CD4-positive, alpha-beta T cell treated with Interleukin-6 at 100 ng/mL for 8 hours (primary cell): ENCODE results near the gene MAMDC4.
"Not testable (repeated sequence)": the region's sequence is repeated elsewhere in the genome, so short reads cannot be mapped to it uniquely, and the experiment has no call there.

Experiments used
- DNase-seq: peaks from one replicate; pipeline ENCODE4 v3.0.0-alpha.2; 2020; ENCODE audit warnings: mixed read lengths, low spot score

Gene MAMDC4

DNA sequence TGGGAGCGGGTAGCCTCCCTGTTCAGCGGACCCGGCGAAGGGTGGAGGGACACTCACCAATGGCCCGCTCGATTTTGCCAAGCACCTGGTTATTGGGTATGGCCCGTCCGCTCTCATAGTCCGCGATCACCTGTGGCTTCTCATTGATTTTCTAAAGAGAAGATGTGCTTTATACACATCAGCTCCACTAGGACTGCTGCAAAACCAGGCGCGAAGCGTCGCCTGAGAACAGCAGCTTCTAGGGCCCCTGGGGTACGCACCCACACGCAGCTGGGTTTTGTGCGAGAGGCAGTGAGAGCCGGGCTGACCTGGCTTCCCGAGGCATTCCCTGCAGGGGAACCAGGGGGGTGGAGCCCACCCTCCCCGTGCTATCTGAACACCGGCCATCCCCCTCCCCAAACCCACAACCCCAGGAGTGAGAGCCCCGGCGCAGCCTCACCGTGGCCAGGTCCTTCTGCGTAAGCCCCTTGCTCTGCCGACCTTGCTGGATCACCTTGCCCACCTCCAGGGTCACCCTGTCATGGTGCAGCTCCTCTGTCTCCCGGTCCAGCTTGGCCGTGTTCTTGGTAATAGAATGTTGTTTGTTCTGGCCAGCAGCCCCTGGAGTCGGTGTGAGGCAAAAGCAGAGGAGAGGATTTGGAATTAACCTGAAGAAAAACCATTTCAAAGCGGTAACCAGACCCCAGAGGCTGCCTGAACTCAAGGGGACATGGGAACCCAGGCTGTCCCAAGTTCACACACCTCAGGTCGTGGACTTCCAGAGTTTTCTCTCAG is 10.9 kb downstream of the MAMDC4 start:
- no peak for DNase-seq

DNA sequence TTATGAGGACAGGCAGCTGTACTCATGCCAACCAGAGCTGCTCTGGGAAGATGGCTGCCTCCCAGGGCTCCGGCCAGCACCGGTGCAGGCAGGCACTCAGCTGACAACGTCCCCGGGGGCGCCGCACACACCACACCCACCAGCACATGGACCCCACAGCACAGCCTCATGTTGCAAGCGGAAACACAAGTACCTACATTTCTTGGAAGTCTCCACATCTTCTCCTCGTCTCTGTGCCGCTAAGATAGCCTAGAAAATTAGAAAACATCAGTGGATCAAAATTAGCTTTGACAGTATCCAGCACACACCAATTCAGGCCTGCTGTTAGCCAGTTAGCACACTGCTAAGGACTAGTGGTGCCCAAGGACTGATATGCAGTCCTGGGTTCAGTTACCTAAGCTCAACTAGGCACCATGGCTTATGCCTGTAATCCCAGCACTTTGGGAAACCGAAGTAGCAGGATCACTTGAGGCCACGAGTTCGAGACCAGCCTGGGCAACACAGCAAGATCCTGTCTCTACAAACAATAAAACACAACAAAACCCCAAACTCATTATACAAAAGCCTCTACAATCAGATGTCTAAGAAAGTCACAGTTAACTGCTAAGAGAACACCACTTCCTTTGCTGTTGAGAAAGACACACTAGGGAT is 11.6 kb downstream of the MAMDC4 start:
- DNase-seq, result no peak

DNA sequence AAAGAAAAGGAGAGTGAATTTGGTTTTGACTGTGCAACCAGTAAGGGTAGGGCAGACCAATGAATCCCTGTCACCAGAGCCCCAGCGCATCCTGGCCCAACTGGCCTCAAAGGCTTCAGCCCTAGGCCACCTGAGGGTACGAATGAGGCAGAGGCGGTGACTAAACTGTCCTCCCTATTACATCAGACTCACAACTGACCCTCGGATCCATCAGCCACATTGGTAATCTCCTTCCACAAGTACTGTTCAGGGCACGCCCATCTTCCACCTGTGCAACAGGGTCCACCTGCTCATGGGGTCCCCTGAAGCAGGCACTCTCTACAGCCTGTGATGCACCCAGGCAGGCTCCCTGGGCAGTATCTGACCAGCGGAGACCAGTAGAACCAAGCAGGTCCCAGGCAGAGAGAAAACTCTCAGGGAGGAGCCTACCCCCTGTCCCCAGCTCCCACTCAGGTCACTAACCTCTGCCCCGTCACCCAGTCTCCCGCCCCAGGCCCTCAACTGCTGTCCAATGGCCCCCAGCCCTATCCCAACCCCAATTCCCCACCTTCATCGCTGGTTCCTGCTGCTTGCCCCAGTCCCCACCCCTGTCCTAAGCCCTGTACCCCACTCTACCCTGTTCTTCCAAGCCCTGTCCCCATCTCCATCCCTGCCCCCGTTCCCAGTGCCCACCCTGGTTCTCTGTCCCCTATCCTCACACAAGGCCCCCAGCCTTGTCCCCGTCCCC is 13.1 kb downstream of the MAMDC4 start:
- DNase-seq, result no peak

DNA sequence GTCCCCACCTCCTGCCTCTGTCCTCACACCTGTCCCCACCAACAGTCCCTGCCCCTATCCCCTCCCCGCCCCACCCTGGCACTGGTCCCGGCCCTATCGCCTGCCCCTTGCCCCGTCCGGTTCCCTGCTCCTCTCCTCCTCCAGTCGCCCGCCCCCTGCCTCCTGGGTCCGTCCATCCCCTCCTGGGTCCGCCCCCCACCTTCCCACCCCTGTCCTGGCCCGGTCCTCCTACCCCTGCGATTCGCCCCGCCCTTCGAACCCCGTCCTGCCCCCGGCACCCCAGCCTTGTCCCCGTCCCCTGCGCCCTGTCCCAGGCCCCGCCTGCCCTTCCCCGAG is 13.6 kb downstream of the MAMDC4 start:
- DNase-seq, result no peak

DNA sequence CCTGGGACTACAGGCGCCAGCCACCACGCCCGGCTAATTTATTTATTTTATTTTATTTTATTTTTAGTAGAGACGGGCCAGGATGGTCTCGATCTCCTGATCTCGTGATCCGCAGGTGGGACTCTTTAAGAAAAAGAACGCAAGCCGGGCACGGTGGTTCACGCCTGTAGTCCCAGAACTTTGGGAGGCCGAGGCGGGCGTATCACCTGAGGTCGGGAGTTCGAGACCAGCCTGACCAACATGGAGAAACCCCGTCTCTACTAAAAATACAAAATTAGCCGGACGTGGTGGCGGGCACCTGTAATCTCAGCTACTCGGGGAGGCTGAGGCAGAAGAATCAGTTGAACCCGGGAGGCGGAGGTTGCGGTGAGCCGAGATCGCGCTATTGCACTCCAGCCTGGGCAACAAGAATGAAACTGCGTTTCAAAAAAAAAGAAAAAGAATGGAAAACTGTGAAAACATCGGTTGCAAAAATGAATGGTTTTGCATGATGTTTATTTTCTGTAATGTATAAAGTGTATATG is 14.8 kb downstream of the MAMDC4 start:
- DNase-seq, result not testable (repeated sequence)

DNA sequence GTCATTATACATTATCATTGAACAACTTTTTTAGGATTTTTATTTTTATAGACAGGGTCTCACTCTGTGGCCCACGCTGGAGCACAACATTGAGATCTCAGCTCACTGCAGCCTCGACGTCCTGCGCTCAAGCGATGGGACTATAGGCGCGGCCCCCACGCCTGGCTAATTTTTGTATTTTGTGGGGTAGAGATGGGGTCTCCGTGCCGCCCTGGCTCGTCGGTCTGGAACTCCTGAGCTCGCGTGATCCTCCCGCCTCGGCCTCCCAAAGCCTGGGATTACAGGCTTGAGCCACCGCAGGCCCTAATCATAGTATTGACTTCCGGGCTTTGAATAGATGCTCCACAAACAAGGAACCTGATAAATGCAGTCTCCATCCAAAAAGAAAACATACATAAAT is 15.3 kb downstream of the MAMDC4 start:
- DNase-seq, result no peak

DNA sequence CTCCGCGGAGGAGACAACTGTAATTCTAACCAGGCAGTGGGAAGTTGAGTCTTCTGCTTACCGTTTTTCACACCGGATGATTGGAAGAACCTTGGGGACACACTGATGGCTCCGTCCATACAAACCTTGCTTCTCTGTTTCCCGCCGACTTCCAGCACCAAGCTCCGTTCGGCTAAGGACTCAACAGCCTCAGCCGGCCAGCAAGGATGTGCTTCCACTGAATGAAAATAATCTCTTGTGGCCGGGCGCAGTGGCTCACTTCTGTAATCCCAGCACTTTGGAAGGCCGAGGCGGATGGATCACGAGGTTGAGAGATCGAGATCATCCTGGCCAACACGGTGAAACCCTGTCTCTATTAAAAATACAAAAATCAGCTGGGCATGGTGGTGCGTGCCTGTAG is 15.8 kb downstream of the MAMDC4 start:
- DNase-seq, result no peak

DNA sequence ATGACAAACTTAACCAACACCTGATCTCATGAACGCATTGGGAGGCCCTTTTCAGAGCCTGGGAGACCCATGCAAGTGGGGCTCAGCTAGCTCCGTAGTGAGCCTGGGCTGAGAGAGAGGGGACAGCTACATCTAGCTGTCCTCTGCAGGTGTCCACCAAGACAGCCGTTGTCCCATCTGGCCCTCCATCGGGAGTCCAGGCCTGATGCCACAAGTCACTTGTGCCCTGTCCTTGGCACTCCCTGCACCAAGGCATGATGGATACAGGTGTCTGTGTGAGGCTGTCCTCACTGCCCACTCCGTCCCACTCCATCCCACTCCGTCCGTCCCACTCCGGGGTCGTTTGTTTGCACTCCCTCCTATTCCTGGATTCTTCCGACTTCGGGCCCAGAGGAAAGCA is 16.5 kb downstream of the MAMDC4 start:
- no peak for DNase-seq

DNA sequence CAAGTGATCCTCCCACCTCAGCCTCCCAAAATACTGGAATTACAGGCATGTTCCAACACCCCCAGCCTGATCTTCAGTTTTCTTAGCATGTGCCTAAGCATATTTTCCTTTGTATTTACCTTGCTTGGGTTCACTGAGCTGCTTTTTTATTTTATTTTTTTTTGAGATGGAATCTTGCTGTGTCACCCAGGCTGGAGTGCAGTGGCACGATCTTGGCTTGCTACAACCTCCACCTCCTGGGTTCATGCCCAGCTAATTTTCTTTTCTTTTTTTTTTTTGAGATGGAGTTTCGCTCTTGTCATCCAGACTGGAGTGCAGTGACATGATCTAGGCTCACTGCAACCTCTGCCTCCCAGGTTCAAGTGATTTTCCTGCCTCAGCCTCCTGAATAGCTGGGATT is 17.5 kb downstream of the MAMDC4 start:
- not testable (repeated sequence) for DNase-seq

DNA sequence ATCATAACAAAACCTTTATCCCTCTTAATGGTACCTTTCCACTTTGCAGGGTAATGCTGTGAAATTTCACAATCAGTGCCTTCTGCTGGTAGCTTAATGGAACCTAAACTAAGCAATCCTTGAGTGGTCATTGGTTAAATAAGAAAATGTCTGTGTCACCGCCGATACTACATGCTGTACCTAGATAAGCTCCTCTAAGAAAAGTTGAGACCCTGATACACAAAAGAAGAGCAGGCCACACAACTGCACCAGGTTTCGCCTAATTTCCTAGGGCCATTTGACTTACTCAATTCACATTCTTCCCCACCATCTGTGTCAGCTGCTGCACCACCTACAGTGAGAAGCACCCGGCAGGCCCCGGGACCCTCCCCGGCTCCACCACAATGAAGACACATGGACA is 23.0 kb downstream of the MAMDC4 start:
- no peak for DNase-seq

DNA sequence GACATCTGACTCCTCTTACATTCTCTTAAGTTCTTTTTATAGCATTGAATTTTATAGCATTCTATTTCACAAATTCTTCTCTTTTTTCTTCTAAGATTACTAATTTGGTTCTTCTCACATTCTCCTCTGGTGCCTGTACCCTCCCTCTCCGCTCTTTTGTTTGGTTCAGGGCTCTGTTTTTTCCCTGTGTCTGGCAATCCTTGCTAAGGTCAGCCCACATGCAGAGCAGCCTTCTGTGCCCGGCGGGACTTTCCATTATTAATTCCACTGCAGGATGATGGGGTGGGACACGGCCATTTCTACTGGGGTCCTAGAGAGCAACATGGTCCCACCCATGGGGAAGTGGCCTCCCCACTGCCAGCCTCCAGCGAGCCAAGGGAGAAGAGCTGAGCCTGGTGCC is 24.3 kb downstream of the MAMDC4 start:
- DNase-seq, result no peak

DNA sequence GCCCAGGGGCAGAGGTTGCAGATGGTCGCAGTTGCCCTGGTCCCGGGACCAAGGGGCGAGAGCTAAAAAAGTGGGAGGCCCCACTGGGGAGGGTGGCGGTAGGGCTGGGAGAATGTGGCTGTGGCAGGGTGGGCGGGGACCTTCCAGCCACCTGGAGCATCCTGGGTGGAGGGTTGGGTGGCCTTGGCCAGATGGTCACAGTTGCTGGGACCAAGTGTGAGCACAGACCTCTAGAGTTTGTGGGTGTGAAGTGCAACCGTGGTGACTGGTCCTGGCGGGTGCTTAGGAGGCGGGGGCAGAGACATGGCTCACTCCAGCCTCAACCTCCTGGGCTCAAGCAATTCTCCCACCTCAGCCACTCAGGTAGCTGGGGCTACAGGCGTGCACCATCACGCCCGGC is 28.5 kb downstream of the MAMDC4 start:
- DNase-seq, result no peak

DNA sequence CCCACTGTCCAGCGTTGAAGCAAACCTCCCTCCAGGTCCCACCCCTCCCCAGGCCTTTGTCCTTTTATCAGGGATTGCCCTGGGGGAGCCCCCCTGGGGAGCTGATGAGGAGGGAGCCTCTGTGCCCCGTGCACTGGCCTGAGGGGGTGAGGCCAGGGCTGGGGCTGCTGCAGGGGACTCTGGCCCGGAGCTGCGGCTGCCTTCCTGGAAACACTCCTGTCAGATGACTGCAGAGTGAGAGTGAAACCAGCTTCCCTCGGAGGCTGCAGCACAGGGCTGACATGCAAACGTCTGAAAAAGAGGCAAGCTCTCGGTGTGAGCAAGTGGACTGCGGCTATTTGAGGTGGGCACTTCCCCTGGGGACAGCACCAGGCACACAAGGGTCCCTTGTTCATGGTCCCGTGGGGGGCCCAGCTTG is 29.6 kb downstream of the MAMDC4 start:
- DNase-seq, result peak; percentile 49

DNA sequence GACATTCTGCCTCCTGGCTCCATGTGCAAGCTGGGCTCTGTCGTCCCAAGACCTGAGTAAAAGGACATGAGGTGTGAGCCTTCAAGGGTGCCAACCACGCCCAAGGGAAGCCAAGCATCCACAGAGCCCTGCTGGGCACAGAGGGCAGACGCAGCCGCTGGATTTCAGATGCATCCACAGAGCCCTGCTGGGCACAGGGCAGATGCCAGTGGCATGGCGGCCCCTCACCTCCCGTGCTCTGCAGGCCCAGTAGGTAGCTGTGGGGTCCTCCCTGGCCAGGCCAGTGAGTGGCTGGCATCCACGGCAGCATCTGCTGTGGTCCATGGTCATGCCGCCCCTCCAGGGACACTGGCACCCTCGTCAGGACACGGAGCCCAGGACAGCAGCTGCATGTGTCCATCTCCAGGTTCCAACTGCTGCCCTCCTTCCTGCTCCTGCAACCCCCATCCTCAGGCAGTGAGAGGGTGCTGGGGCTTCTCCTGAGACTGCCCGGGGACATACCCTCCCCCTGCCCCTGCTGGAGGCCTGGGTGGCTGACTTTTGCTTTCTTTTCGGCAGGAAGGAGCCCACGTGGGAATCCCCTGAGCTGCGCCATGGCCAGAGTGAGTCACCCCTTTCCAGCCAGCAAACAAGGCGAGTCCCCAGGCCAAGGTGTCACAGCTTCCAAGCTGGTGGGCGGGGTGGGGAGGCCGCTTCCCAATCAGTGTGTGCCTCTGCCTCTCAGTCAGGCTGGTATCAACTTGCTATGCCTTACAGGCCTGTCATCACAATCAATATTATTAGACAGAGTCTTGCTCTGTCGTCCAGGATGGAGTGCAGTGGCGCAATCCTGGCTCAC is 30.2 kb downstream of the MAMDC4 start:
- DNase-seq, result peak; percentile 88

DNA sequence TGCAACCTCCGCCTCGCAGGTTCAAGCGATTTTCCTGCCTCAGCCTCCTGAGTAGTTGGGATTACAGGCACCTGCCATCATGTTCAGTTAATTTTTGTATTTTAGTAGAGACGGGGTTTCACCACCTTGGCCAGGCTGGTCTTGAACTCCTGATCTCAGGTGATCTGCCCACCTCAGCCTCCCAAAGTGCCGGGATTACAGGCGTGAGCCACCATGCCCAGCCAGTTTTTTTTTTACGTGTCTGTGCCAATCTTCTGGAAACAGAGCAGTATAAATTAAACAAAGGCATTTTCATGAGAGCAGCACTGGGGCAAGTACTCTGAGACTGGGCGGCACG is 30.8 kb downstream of the MAMDC4 start:
- not testable (repeated sequence) for DNase-seq

DNA sequence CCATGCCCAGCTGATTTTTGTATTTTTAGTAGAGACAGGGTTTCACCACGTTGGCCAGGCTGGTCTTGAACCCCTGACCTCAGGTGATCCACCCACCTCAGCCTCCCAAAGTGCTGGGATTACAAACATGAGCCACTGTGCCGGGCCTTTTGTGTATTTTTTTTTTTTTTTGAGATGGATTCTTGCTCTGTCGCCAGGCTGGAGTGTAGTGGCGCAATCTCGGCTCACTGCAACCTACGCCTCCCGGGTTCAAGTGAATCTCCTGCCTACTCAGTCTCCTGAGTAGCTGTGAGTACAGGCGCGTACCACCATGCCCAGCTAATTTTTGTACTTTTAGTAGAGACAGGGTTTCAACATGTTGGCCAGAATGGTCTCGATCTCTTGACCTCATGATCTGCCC is 31.5 kb downstream of the MAMDC4 start:
- not testable (repeated sequence) for DNase-seq

DNA sequence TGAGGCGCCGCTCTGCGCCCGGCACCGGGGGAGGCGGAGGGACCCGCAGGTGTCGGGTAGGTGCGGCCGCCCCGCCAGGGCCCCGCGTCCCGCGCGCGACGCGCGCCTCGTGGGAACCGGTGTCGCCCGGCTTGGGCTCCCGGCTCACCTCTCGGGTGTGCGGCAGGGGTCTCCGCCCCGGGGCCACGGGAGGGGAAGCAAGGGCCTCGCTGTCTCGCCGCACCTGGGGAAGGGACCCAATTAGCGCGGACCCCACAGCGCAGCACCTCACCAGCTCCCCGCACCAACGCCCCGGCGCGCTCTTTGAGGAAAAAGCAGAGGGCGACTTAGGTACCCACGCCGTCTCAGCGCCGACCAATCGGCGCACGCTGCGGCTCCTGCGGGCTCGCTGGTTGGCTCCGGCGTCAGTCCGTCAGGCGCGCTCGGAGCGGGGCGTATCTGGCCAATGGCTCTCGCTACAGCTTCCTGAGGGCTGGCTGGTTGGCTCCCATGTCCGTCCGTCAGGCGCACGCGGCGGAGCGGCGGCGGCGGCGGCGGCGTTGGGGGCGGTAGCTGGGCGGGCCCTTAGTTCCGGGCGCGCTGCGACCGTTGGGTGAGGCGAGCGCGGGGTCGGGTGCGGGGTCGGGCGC is 33.9 kb downstream of the MAMDC4 start, which contains the start of gene TRAF2:
Gene TRAF2, plus strand, starts transcription at position 567 of the 629 bp plus-strand sequence. CDS start 12,225 bp downstream, outside the sequence.
- DNase-seq, result peak; percentile 97

DNA sequence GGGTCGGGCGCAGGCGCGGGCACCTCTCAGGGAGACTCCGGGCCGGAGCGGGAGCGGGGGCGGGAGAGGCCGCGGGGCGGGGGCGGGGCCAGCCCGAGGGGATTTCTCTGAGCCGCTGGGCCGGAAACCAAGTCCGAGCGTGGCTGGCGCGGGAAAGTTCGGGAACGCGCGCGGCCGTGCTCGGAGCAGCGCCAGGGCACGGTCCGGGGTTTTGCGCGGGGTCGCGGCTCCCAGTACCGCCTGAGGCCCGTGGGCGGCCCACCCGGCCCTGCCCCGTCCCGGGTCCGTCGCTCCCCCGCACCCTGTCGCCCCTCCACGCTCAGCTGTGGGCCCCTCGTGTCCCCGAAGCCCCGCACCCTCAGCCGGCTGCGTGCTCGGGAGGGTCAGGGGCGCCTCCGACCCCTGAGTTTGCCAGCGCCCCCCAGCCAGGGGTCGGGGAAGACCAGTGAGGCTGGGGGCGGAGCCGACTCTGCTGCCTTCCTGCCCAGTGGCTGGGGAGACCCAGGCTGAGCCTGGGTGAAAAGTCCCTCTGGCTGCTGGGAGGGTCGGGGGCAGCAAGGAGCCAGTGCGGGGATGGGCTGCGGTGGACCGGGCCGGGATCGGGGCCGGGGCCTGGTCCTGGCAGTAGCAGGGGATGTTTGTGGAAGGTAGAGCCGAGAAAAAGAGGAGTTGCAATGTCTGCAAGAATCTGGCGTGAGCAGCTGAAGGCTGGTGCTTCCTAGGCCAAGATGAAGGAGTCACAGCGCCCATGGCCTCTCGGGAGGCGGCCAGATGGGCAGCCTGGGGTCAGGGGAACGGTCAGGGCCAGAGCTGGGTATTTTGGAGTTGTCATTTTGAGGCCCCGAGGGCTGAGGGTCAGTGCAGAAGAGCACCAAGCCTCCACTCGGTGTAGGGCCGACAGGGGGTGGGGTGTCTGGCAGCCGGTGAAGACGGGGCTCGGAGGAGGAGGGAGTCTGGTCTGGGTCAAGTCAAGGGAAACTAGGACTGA is 34.8 kb downstream of the MAMDC4 start:
- DNase-seq, result peak; percentile 22

DNA sequence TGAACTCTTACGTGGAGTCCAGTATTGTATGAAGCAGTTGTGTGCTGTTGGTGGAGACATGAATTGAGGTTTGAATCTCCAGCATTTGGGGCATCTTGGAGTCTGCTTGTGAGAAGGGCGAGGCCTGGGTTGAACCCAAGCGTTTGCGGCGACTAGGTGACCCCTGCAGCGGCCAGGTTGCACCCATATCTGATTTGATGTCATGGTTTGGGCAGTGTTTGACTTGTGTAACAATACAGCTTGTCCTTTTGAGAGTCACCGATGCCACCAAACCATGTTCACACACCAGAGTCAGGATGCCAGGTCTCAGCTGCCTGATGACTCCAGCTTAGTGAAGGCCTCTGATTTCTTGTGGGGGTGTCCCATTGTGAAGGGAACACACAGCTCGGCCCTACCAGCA is 36.3 kb downstream of the MAMDC4 start:
- no peak for DNase-seq

DNA sequence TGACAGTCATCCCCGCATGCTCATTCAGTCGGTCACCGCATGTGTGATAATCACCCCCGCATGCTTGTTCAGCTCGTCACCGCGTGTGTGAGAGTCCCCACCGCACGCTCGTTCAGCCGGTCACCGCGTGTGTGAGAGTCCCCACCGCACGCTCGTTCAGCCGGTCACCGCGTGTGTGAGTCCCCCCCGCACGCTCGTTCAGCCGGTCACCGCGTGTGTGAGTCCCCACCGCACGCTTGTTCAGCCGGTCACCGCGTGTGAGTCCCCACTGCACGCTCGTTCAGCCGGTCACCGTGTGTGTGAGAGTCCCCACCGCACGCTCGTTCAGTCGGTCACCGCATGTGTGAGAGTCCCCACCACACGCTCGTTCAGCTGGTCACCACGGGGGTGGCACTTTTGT is 37.7 kb downstream of the MAMDC4 start:
- no peak for DNase-seq
